ENCODE measurements around the gene TBC1D22A. TPM values are rescaled to one million over a fixed set of nuclear protein-coding genes. Genes with fewer than 3 reads are reported as not detected.

Gene TBC1D22A
- total RNA-seq, 1 experiment from 2014 or later: 8.2 TPM

DNA sequence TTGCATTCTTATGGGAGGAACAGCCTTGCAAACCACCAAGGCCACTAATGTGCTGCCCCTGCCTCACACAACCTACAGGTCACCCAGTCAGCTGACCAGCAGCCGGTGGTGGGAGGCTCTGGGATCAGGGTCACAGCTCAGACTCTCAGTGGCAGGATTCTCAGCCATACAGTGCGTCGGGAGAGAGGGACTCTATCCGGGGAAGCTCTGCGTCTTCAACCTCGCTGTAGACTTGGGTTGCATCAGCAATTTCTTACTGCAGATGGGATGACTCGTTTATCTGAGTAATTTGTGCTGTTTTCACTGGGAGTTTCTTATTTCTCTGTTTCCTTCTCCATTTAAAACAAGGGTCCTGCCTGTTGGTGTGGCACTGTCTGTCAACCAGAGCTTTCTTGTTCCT, 257.7 kb downstream of the TBC1D22A start:
- Histone ChIP-seq H3K36me3 (replicated peaks; ENCODE audit: control insufficient read depth, insufficient read depth, low read length) (no peaks in the 10 kb centered on the region), H3K4me3 (ENCODE audit: insufficient read depth, low read depth, low read length) (no peak overlapping the region), H3K27me3 (ENCODE audit: control insufficient read depth, insufficient read depth, low read length) (no peaks in the 10 kb centered on the region)
- DNase-seq: no peak

DNA sequence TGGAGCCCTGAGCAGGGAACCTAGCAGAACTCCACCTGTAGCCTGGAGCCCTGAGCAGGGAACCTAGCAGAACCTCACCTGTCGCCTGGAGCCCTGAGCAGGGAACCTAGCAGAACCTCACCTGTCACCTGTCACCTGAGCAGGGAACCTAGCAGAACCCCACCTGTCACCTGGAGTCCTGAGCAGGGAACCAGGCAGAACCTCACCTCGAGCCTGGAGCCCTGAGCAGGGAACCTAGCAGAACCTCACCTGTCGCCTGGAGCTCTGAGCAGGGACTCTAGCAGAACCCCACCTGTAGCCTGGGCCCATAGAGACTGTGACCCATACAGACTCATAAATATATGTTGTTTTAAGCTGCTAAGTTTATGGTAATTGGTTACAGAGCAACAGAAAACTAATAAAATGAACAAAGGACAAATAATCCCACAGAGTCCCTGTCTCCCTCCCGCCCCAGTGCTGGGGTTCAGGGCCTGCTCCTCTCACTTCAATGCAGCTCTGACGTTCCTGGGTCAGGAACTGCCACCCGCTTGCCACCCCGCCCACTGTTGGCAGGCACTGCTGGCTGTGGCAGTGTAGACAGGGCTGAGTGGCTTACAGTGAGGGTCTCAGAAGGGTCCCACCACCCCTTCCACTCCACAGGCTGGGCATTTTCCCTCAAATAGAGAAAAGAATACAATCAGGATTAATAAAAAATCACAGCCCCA, 259.1 kb downstream of the TBC1D22A start:
- Histone ChIP-seq H3K4me3 (ENCODE audit: insufficient read depth, low read depth, low read length) (no peak overlapping the region), H3K36me3 (replicated peaks; ENCODE audit: control insufficient read depth, insufficient read depth, low read length) (no peaks in the 10 kb centered on the region), H3K27me3 (ENCODE audit: control insufficient read depth, insufficient read depth, low read length) (no peaks in the 10 kb centered on the region)
- no peak for DNase-seq

- DNase-seq: no peak
- no peaks in the 10 kb centered on the region for H3K36me3 ChIP-seq (replicated peaks; ENCODE audit: control insufficient read depth, insufficient read depth, low read length)
- no peak overlapping the region for H3K4me3 ChIP-seq (ENCODE audit: insufficient read depth, low read depth, low read length)
- H3K27me3 ChIP-seq (ENCODE audit: control insufficient read depth, insufficient read depth, low read length): no peaks in the 10 kb centered on the region
These were observed 259.6 kb downstream of the TBC1D22A start for GRCh38 chr22:47022075-47022473.

DNA sequence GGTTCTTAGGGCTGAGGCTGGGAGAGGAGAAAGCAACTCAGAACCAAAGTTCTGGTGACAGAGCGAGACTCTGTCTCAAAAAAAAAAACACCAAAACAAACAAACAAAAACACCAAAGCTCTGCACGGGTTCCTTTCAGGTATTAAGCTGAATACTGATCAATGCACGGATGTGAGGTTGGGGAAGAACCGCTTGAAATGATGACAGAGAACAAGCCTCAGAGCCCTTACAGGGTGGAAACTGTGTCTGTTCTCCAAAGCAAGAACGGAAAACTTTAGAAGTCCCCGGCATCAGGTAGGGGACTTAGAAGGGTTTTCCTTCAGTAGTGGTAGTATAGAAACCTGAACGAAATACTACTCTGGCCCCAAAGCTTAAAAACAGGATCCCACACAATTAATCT, 260.0 kb downstream of the TBC1D22A start:
- Histone ChIP-seq H3K36me3 (replicated peaks; ENCODE audit: control insufficient read depth, insufficient read depth, low read length) (no peaks in the 10 kb centered on the region), H3K27me3 (ENCODE audit: control insufficient read depth, insufficient read depth, low read length) (no peaks in the 10 kb centered on the region), H3K4me3 (ENCODE audit: insufficient read depth, low read depth, low read length) (no peak overlapping the region)
- DNase-seq: no peak

DNA sequence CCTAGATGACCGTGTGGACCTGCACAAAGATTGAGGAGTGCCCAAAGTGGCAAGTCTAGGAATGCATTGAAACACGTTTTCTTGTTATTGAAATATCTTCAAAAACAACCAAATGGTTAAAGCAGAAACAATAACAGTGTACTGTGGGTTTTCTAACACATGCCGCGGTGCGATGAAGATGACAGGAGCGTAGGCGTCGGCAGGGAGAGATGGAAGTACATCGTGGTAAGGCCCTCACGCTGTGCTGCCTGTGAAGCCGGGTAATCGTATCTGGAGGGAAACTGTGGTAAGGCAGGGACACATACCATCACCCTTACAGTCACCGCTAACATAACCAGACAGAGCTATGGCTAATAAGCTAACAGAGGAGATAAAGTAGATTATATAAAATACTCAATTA, 261.4 kb downstream of the TBC1D22A start:
- Histone ChIP-seq H3K27me3 (ENCODE audit: control insufficient read depth, insufficient read depth, low read length) (no peaks in the 10 kb centered on the region), H3K36me3 (replicated peaks; ENCODE audit: control insufficient read depth, insufficient read depth, low read length) (no peaks in the 10 kb centered on the region), H3K4me3 (ENCODE audit: insufficient read depth, low read depth, low read length) (no peak overlapping the region)
- DNase-seq: no peak

GRCh38 chr22:47027766-47028165, 265.3 kb downstream of the TBC1D22A start:
- H3K36me3 ChIP-seq (replicated peaks; ENCODE audit: control insufficient read depth, insufficient read depth, low read length): no peaks in the 10 kb centered on the region
- peak; percentile 80 for DNase-seq
- H3K4me3 ChIP-seq (ENCODE audit: insufficient read depth, low read depth, low read length): no peak overlapping the region
- no peaks in the 10 kb centered on the region for H3K27me3 ChIP-seq (ENCODE audit: control insufficient read depth, insufficient read depth, low read length)

- no peak for DNase-seq
- Histone ChIP-seq H3K36me3 (replicated peaks; ENCODE audit: control insufficient read depth, insufficient read depth, low read length) (no peaks in the 10 kb centered on the region), H3K4me3 (ENCODE audit: insufficient read depth, low read depth, low read length) (no peak overlapping the region), H3K27me3 (ENCODE audit: control insufficient read depth, insufficient read depth, low read length) (no peaks in the 10 kb centered on the region)
These were observed 267.0 kb downstream of the TBC1D22A start for GRCh38 chr22:47029244-47030074.

- H3K27me3 ChIP-seq (ENCODE audit: control insufficient read depth, insufficient read depth, low read length): no peaks in the 10 kb centered on the region
- no peak overlapping the region for H3K4me3 ChIP-seq (ENCODE audit: insufficient read depth, low read depth, low read length)
- H3K36me3 ChIP-seq (replicated peaks; ENCODE audit: control insufficient read depth, insufficient read depth, low read length): no peaks in the 10 kb centered on the region
- DNase-seq: no peak
These were observed 267.8 kb downstream of the TBC1D22A start for GRCh38 chr22:47030143-47030661.

GRCh38 chr22:47030881-47031627, 268.6 kb downstream of the TBC1D22A start:
- Histone ChIP-seq H3K4me3 (ENCODE audit: insufficient read depth, low read depth, low read length) (no peak overlapping the region), H3K36me3 (replicated peaks; ENCODE audit: control insufficient read depth, insufficient read depth, low read length) (no peaks in the 10 kb centered on the region), H3K27me3 (ENCODE audit: control insufficient read depth, insufficient read depth, low read length) (no peaks in the 10 kb centered on the region)
- DNase-seq: no peak

DNA sequence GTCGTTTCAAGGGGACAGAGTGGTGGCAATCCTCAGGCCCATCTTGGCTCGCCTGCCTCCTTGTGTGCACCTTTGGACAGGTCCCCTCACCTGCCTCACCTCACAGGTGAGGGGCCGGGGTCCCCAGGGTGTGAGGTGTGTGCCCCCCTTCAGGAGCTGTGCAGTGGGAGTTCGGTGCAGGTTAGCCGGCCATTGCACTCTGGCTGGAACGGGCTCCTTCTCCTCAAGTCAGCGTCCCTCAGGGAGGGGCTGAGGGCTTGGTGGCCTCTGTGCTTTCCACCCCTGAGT, 269.1 kb downstream of the TBC1D22A start:
- no peaks in the 10 kb centered on the region for H3K36me3 ChIP-seq (replicated peaks; ENCODE audit: control insufficient read depth, insufficient read depth, low read length)
- H3K4me3 ChIP-seq (ENCODE audit: insufficient read depth, low read depth, low read length): no peak overlapping the region
- no peaks in the 10 kb centered on the region for H3K27me3 ChIP-seq (ENCODE audit: control insufficient read depth, insufficient read depth, low read length)
- no peak for DNase-seq

DNA sequence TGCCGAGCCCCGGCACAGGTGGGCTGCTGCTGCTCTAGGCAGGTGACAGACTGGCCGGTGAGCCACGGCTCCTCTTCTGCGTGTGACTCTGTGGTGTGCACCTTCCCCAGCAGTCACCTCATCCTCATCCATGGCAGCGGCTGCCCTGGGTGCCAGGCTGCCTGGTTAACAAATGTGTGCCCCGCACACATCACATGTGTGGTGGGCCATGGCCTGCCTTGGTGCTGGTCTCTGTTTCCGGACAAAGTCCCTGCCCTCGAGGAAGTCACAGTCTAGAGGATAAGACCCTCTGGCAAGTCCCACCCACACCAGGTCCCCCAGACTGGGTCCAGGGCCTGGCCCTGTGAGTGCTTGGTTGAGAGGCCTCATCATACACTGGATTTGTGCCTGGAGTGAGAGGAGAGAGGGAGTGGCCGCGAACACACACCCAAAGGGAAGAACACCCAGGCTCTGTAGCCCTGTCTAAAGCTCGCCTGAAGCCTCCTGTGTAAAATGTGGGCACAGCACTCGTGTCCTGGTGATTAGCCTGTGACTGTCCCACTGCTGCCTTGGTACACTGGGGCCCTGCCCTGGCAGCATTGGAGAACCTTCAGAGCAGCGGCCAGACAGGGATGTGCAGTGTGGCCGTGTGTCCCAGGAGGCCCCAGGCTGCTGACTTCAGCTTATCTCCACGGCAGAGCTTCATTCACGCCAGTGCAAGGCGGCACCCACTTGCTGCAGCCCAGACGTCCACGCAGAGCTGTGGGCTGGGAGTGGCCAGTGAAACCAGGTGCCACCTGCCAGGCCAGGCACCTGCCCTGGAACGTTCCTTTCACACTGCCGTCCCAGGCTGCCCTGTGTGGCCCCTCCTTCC, 269.9 kb downstream of the TBC1D22A start:
- H3K27me3 ChIP-seq (ENCODE audit: control insufficient read depth, insufficient read depth, low read length): no peaks in the 10 kb centered on the region
- H3K4me3 ChIP-seq (ENCODE audit: insufficient read depth, low read depth, low read length): no peak overlapping the region
- no peak for DNase-seq
- no peaks in the 10 kb centered on the region for H3K36me3 ChIP-seq (replicated peaks; ENCODE audit: control insufficient read depth, insufficient read depth, low read length)

- no peaks in the 10 kb centered on the region for H3K27me3 ChIP-seq (ENCODE audit: control insufficient read depth, insufficient read depth, low read length)
- DNase-seq: no peak
- no peaks in the 10 kb centered on the region for H3K36me3 ChIP-seq (replicated peaks; ENCODE audit: control insufficient read depth, insufficient read depth, low read length)
- H3K4me3 ChIP-seq (ENCODE audit: insufficient read depth, low read depth, low read length): no peak overlapping the region
These were observed 270.7 kb downstream of the TBC1D22A start for GRCh38 chr22:47032956-47033647.

- no peaks in the 10 kb centered on the region for H3K27me3 ChIP-seq (ENCODE audit: control insufficient read depth, insufficient read depth, low read length)
- no peaks in the 10 kb centered on the region for H3K36me3 ChIP-seq (replicated peaks; ENCODE audit: control insufficient read depth, insufficient read depth, low read length)
- no peak for DNase-seq
- H3K4me3 ChIP-seq (ENCODE audit: insufficient read depth, low read depth, low read length): no peak overlapping the region
These were observed 271.2 kb downstream of the TBC1D22A start for GRCh38 chr22:47033648-47034000.
